Bone marrow (tissue), 2 donors: ENCODE results near the gene FOSL2.
A peak's percentile ranks its signal among the peaks of the same experiment; 100 is the strongest.

Experiments used
- DNase-seq, 2 donors: peaks; one replicate each; lab custom pipeline; 2025; lab: John Stamatoyannopoulos, UW

FOSL2 gene

DNA sequence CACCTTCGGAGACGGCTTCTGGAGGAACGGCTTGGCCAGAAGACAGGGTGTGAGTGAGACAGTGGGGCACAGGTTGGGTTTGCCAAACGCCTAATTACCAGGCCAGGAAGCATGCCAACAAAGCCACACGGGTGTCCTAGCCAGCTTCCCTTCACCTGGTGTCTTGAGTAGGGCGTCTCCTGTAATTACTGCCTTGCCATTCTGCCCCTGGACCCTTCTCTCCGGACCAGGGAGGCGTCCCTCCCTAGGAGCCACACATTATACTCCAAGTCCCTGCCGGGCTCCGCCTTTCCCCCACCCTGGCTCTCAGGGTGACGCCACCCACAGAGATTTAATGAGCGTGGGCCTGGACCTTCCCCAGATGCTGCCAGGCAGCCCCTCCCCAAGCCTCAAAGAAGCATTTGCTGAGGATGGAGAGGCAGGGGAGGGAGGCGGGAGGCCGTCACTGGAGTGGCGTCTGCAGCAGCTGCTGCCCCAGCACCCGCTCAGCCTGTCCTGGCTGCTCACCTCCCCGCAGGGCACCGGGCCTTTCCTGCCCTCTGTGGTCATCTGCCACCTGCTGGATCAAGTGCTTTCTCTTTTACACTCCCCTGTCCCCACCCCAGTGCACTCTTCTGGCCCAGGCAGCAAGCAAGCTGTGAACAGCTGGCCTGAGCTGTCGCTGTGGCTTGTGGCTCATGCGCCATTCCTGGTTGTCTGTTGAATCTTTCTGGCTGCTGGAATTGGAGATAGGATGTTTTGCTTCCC is 20.7 kb downstream of the FOSL2 start:
- DNase-seq = no peak

DNA sequence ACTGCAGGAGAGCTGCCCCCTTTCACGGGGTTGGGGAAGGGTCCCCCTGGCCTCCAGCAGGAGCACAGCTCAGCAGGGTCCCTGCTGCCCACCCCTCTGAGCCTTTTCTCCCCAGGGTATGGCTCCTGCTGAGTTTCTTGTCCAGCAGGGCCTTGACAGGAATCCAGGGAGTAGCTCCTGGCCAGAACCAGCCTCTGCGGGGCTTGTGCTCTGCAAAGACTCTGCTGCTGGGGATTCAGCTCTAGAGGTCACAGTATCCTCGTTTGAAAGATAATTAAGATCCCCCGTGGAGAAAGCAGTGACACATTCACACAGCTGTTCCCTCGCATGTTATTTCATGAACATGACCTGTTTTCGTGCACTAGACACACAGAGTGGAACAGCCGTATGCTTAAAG is 21.2 kb downstream of the FOSL2 start:
- DNase-seq = no peak

DNA sequence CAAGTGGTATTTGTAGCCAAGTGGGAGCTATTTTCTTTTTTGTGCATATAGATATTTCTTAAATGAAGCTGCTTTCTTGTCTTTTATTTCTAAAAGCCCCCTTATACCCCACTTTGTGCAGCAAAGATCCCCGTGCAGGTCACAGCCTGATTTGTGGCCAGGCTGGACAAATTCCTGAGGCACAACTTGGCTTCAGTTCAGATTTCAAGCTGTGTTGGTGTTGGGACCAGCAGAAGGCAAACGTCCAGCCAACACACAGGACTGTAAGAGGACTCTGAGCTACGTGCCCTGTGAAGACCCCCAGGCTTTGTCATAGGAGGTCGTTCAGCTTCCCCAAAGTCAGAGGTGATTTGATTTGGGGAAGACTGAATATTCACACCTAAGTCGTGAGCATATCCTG is 21.9 kb downstream of the FOSL2 start:
- no peak for DNase-seq

DNA sequence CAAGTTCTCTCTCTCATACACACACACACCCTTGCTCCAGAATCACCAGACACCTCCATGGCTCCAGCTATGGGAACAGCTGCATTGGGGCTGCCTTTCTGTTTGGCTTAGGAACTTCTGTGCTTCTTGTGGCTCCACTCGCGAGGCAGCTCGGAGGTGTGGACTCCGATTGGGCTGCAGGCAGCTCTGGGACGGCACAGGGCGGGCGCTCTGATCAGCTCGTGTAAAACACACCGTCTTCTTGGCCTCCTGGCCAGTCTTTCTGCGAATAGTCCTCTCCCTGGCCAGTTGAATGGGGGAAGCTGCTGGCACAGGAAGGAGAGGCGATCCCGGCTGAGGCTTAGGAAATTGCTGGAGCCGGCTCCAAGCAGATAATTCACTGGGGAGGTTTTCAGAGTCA is 22.4 kb downstream of the FOSL2 start:
- DNase-seq = no peak

DNA sequence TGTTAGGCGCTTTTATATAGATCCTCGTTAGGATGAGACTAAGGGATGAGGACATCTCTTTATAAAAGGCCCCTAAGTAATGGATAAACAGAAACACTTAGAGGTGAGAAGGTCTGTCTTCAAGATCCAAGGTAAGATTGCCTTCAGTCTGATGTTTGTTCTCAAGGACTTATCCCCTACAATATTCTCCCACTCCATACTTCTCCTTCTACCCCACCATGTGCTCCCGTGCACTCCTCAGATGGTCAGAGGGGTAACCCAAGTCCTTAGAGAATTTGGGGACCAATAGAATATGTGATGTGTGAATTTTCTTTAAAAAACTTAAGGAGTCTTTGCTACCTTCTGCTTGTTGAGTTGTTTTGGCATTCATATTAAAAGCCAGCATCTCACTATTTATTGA is 23.1 kb downstream of the FOSL2 start:
- DNase-seq = no peak

DNA sequence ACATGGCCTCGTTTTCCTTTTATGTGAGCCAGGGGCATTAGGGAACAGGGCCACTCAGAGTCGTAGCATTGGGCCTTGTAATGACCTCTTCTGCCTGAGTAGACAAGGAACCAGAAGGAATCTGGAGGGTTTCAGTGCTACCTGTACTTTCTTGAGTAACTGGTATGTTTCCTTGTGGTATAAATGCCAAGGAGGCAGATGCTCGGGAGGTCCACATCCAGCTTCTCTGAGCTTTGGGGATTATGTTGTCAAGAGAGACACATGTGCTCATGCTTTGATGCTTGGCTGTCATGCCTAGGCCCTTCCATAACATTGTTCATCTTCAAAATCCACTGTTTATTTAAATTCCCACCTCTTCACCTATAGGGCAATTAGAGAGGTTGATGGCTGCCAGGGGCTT is 26.3 kb downstream of the FOSL2 start:
- DNase-seq = no peak

DNA sequence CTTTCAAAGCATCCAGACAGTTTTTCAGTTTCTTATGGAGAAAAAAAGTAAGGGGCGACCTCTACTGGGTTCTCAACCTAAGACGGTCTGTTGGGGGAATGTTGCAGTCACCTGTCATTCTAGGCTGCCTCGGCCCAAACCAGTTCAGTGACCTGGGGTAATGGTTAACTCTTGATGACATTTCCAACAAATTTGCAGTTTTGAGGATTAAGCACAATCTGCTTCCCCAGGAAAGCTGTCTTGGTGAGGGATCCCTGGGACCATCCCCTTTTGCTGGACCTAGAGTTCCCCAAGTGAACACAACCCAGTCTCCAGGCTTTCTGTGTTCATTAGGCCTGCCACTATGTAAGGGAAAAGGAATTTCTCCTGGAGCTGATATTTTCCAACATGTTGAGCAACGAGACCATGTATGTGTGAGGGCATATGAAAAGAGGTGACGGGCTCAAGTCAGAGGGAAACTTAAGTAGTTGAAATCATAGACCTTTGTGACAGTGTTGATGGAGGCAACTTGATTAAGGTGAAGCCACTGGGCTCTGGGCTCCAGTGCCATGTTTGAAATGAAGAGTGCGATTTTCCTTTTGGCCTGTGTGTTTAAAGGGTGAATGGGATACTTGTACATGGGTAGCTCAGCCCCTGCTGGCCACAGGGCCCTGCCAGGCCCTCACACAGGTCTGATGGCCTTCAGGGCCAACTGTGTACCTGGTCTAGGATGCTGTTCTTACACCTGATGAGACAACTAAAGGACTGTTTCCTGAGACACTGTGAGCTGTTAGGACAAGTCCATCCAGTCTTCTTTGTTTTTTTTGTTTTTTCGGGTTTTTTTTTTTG is 27.0 kb downstream of the FOSL2 start:
- no peak for DNase-seq

DNA sequence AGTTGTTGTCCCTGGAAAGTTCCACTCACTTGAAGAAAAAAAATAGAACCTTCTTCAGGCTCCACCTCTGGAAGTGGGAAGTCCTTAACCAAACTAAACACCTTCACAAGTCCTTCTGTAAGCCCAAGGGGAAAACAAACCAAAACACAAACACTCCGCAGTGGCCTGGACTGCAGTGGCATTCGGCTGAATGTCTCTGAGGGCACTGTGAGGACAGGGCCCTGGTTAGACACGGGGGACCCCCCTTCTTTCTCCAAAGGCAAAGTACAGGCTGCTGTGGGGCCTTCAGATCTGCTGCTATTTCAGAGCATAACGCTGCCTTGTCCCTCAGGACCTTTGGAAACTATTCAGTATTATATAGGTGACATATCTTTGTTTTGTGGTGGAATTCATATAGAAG is 28.1 kb downstream of the FOSL2 start:
- no peak for DNase-seq

DNA sequence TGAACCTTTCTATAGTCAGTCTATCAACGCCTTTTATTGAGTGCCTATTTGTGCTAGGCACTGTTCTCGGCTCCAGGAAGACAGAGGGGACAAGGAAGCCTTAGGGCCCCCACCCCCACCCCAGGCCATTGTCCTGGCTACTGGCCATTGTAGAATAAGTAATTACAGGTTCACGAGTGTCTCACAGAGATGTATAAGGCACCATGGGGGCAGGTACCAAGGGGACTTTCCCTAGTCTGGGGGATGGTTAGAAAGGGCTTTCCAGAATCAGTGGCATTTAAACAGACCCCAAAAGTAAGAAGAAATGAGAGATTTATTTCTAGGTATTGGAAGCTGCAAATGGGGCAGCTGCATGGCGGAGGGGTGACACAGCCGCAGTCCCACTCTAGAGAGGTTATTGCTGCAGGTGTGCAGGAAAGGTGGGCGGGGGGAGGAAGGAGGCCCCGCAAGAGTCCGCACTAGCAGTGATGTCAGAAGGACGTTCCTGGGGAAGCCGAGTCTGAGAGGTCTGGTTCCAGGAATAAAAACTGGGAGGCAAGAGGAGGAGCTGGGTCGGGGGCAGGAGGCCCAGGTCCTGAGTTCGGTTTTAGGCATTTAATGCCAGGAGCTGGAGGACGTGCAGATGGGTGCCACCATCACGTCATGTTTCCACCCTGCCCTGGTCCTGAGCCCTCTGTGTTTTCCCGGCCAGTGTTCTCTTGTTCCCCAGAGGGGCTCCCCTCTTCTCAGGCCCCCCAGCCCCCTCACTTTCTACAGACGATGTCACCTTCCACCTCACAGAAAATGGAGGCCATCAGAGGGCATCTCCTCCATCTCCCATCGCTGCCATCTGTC is 30.5 kb downstream of the FOSL2 start:
- no peak for DNase-seq

DNA sequence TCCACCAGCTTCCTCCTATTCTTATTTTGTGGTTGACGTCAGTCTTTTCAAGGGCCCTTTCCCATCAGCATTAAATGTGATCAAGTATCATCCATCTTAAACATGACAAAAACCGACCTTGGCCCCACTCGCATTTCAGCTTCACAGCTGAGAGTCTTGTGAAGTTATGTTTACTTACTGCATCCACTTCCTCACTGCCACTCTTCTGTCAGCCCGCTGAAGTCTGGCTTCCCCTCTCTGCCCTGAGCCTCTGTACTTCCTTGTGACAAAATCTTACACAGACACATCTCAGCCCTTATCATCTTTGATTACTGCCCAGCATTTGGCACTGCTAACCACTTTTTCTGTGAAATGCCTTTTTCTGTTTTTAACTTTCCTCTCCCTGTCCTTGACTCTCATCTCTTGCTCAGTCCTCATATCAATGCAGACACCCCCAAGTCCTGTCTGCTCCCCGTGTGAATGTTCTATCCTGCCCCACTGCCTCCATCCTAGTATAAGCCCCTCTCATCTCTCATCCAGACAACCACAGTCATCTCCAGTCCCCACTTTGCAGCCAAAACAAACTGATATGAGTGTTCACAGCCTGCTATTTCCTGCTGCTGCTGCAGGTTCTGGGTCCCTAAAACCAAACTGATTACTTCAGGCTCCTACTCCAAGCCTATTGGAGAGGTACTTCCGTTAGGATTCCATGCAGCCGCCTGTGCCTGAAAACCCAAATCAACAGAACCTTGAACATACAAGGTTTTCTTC is 31.4 kb downstream of the FOSL2 start:
- peak in 1 of 2 donors; percentile 72 for DNase-seq

DNA sequence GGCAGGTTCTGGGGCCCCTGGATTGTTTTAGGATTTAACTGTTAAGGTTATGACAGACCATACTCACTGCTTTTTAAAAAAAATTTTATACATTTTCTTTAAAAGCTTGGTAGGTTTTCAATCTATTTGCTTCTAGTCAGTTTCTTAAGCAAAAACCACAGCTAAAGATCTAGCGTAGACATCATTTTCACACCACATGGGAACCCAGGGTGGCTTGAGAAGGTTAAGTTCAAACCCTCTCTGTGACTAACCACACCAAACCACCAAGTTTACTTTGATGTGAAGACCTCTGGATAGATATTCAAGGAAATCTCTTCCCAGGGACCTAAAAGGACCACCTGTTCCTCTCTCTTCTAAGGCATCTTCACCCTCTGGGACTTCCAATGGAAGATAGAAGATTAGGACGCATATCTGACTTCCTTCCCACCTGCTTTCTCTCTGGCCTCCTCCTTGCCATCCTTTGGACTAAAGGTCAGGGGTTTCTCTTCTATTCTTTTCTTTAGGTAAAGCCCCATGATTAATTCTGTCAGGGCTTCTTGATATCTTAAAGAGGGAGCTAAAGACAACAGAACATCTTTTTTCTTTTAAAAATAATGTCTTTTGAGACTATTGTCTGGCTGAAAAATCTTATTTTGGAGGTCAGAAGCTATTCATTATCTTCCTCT is 32.3 kb downstream of the FOSL2 start:
- no peak for DNase-seq

DNA sequence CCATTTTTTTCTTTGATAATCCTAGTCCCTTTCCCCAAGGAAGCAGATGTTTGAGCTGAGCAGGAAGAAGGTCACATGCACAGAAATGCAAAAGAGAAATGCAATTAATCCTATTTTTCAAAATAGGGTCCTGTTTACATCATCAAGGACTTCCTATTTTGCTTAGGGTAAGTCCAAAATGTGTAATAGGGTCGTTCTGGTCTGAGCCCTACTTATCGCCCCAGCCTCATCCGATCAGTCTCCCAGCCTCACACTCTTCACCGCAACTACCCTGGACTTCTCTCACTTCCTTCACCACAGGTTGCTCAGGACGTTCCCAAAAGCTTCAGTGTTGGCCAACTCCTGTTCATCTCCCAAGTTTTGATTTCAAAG is 32.8 kb downstream of the FOSL2 start:
- DNase-seq = no peak

DNA sequence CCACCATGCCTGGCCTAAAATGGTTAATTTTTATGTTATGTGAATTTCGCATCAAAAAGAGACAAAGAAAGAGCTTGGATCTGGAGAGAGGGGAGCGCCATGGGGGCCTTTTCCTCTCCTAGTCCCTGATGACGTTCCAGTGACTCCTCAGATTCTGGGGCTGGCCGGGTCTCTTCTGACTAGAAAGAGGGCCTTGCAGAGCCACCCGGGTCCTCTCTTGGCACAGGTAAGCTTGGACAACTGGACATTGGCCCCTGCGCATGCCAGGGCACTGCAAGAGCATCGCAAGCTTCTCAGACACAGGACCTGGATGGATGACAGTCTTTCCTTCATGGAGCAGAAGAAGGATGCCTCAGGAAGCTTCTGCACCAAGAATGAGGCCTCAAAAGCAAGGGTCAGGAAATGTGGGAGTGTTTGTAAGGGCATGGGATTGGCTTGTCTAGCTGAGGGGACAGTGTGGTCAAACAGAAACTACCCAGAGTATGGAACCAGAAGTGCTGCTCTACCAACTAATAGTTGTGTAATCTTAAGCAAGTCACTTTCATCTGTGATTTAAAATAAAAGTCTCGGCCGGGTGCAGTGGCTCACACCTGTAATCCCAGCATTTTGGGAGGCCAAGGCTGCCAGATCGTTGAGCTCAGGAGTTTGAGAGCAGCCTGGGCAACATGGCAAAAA is 35.2 kb downstream of the FOSL2 start:
- DNase-seq = no peak

DNA sequence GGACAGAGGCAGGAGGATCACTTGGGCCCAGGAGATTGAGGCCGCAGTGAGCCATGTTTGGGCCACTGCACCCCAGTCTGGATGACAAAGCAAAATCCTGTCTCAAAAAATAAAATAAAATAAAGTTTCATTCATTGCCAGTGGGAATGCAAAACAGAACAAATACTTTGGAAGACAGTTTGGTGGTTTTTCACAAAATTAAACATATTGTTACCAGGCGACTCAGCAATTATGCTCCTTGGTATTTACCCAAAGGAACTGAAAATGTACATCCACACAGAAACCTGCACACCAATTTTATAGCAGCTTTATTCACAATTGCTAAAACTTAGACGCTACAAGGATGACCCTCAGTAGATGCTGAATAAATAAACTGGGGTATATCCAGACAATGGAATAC is 35.8 kb downstream of the FOSL2 start:
- DNase-seq = no peak

DNA sequence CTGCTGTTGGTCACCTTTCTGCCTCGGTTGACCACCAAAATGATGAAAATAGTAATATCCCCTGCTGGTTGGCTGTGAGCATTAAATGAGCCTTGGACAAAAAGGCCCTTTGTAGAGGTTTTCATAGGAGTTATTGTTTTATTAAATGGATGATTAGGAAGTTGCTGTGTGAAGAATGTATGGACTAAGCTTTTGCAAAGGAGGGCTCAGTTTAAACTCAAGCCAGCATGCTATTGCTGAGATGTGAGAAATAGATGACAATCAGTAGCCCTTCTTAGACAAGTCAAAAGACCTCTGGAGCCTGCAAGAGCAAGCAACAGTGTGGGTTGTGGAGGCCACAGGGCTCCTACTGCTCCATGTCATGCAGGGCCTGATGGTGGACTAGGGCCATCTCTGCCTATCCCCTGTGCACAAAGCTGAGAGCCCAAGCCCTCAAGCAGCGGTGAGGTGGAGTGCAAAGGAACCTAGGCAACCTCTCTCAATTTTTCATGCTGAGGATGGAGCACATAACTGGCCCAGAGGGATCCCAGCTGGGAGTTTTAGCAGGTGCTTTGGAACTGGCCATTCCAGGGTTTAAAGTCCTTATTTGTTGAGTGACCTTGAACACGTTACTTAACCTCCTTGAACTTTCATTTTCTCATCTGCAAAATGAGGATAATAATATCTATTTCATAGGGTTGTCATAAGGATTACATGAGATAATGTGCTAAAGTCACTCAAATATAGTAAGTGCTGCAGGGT is 37.1 kb downstream of the FOSL2 start:
- DNase-seq = no peak

DNA sequence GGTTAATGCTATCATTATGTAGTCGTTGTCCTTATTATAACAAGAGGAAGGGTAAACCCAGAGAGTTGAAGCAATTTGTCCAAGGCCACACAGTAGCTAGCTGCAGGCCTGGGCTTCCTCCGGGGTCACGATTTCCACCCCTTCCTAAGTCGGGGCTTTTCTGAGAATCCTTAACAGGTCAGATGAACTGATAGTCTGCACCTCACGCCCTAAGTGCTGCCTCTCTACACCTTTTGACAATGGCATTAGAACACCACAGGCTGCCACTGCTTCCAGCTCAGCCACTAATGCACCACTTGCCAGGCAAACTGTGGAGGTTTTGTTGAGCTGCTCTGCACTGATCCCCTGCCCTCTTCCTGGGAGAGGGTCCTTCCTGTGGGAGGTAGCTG is 37.7 kb downstream of the FOSL2 start:
- DNase-seq = no peak

DNA sequence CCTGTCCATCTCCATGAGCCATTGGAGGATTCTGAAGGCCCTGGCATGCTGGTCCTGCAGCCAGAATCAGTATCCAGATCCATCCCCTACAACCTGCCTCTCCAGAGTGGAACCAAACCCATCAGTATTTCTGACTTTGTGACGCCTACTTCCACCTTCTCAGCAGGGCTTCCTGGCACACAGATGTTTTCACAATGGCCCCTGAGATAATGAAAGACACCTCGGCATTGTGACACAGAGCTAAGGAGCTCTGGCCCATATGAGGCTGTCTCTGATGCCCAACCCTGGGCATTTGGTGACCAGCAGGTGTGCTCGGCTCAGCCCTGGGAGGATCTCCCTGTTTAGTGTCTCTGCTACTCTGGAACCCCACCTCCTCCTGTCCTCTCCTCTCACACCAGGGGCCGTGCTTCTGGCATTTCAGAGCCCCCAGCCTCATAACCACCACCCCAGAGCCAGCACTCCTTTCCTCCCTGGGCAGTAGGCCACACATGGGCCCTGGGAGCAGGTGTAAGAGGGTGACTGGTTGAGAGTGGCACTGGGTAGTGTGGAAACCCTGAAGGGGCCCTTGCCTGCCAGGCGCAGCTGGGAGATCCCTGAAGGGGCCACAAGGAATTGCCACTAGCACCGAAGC is 38.2 kb downstream of the FOSL2 start:
- DNase-seq = no peak

DNA sequence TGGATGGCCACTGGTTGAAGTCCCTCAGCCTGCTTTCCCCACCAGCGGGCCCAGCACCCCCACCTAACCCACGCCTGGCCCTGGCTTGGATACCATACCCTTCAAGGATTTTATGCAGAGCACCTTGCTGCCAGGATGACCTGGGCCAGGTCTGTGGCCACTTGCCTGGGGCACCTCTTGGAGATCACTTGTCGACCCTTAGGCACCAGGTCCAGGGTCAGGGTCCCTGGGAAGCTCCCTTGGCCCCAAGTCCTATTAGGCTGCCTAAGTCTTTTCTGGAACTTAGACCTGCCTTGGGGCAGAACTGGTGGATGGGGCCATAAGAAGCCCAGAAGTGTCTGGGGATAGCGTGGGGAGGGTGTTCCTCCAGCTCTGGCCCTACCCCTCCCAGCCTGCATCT is 39.1 kb downstream of the FOSL2 start:
- DNase-seq = no peak

DNA sequence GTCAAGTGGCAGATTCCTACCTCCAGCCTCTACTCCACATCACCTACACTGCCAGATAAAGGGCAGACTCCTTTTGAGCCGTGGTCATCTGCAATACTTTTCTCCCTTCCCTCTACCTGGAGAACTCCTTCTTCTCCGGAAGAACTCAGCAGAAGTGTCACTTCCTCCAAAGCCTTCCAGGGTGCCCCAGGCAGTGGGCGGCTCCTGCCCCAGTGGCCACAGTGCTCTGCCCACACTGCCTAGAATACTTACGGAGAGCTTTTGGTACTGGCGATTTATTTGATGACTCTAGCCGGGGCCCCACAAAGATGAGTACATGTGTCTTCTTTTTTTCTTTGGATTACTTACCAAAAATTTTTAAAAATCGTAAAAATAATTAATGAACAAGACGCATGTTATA is 39.7 kb downstream of the FOSL2 start:
- no peak for DNase-seq

DNA sequence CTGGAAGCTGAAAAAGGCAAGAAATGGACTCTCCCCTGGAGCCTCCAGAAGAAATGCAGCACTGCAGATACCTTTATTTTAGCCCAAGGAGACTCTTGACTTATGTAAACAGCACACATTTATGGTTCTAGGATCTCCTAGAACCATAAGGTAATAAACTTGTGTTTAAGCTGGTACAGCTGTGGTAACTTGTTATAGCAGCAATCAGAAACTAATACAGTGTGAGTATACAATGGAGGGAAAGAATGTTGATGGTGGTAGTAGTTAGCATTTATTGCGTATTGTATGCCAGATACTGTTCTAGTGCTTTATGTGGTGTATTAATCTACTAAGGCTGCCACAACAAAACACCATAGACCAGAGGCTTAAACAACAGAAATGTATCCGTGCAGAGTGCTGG is 40.6 kb downstream of the FOSL2 start:
- no peak for DNase-seq
